GM10847 (cell line): ENCODE measurements around the gene PARD6G.

Experiments used
- POLR2A ChIP-seq: IDR thresholded peaks from 2 replicates; pipeline ENCODE4 v1.6.1; 2011; ENCODE audit not compliant: insufficient read length; ENCODE audit errors: extremely low read depth

Gene PARD6G

GRCh38 chr18:80198994-80199748 is 48.1 kb downstream of the PARD6G start:
- TF ChIP-seq POLR2A = no peak

GRCh38 chr18:80198391-80198790 is 48.9 kb downstream of the PARD6G start:
- TF ChIP-seq POLR2A = no peak

- no peak for TF ChIP-seq POLR2A
Measured at GRCh38 chr18:80197528-80197927, 49.8 kb downstream of the PARD6G start.

GRCh38 chr18:80196528-80197320 is 50.6 kb downstream of the PARD6G start:
- no peak for TF ChIP-seq POLR2A

GRCh38 chr18:80194874-80195570 is 52.3 kb downstream of the PARD6G start:
- no peak for TF ChIP-seq POLR2A

GRCh38 chr18:80193701-80194100 is 53.6 kb downstream of the PARD6G start:
- TF ChIP-seq POLR2A = no peak

GRCh38 chr18:80192653-80193385 is 54.5 kb downstream of the PARD6G start:
- no peak for TF ChIP-seq POLR2A

GRCh38 chr18:80191907-80192652 is 55.2 kb downstream of the PARD6G start:
- no peak for TF ChIP-seq POLR2A

- TF ChIP-seq POLR2A = no peak
Measured at GRCh38 chr18:80191264-80191663, 56.0 kb downstream of the PARD6G start.

GRCh38 chr18:80190311-80190710 is 57.0 kb downstream of the PARD6G start:
- no peak for TF ChIP-seq POLR2A

- TF ChIP-seq POLR2A = no peak
Measured at GRCh38 chr18:80189531-80189865, 57.8 kb downstream of the PARD6G start.

GRCh38 chr18:80188643-80189530 is 58.4 kb downstream of the PARD6G start:
- TF ChIP-seq POLR2A = no peak

- TF ChIP-seq POLR2A = no peak
Measured at GRCh38 chr18:80187956-80188642, 59.2 kb downstream of the PARD6G start.

GRCh38 chr18:80185545-80185944 is 61.8 kb downstream of the PARD6G start:
- no peak for TF ChIP-seq POLR2A
